H1 (cell line): ENCODE measurements around the gene MATN4. TPM values are rescaled to one million over a fixed set of nuclear protein-coding genes. Genes with fewer than 3 reads are reported as not detected.

Experiments used
- CTCF ChIA-PET: fragments of 300-600 bp; sonication (Branson Sonifier 250); formaldehyde crosslinking; loops from one replicate; lab custom pipeline; 2021; ENCODE audit not compliant: partially characterized antibody; lab: Charles Lee
- POLR2A ChIA-PET: fragments of 300-600 bp; sonication (Branson Sonifier 250); formaldehyde crosslinking; loops from one replicate; lab custom pipeline; 2021; ENCODE audit warnings: inconsistent platforms; ENCODE audit not compliant: partially characterized antibody; lab: Charles Lee
- DNase-seq, 2 experiments: peaks; one replicate each; pipeline versions ENCODE4 v3.0.0 to v3.0.0-alpha.2; 2010 to 2022; ENCODE audit warnings: low spot score in 2 of 2, low read depth in 1 of 2, mixed read lengths in 1 of 2
- FAIRE-seq: peaks from 2 replicates; lab custom pipeline; 2011; peaks lifted over from hg19 to GRCh38; lab: Jason Lieb, UNC
- H2AFZ ChIP-seq: 2 replicates; pipeline ENCODE4 v1.8.1; 2012; ENCODE audit warnings: low read length, inconsistent platforms
- H2AK5ac ChIP-seq: 2 replicates; pipeline ENCODE4 v1.6.1; 2013; ENCODE audit warnings: low read depth, low read length
- H2BK120ac ChIP-seq: replicated peaks from 2 replicates; pipeline ENCODE3; 2013; ENCODE audit warnings: low read depth, low read length, inconsistent platforms
- H2BK12ac ChIP-seq: 2 replicates; pipeline ENCODE4 v1.6.1; 2013; ENCODE audit warnings: low read depth, low read length
- H2BK15ac ChIP-seq: 2 replicates; pipeline ENCODE4 v1.6.1; 2013; ENCODE audit warnings: low read length
- H2BK20ac ChIP-seq: 2 replicates; pipeline ENCODE4 v1.6.1; 2013; ENCODE audit warnings: low read length
- H2BK5ac ChIP-seq: 2 replicates; pipeline ENCODE4 v1.6.1; 2013; ENCODE audit warnings: low read depth, low read length
- H3K14ac ChIP-seq: 2 replicates; pipeline ENCODE4 v1.6.1; 2013; ENCODE audit warnings: inconsistent platforms; ENCODE audit not compliant: insufficient read length
- H3K18ac ChIP-seq: 2 replicates; pipeline ENCODE4 v1.6.1; 2013; ENCODE audit warnings: low read length; ENCODE audit errors: extremely low read depth
- H3K23ac ChIP-seq: 2 replicates; pipeline ENCODE4 v1.6.1; 2013; ENCODE audit warnings: inconsistent platforms; ENCODE audit not compliant: insufficient read length
- H3K23me2 ChIP-seq: 2 replicates; pipeline ENCODE4 v1.6.1; 2013; ENCODE audit warnings: low read depth, low read length
- H3K27ac ChIP-seq: 2 replicates; pipeline ENCODE4 v1.6.1; 2011; ENCODE audit warnings: low read depth, low read length, inconsistent platforms
- H3K27me3 ChIP-seq, 4 experiments: replicated peaks in 1 of 4; 1 replicate in 1 of 4; 2 replicates in 3 of 4; pipeline versions ENCODE4 v1.6.1 to v1.8.1; 2011 to 2013; ENCODE audit warnings: low read length in 3 of 4, mild to moderate bottlenecking in 3 of 4, inconsistent platforms in 2 of 4, mixed read lengths in 2 of 4, moderate library complexity in 1 of 4; ENCODE audit not compliant: control insufficient read depth in 3 of 4, insufficient read depth in 3 of 4; ENCODE audit errors: extremely low read depth in 1 of 4
- H3K36me3 ChIP-seq, 4 experiments: 2 replicates each; pipeline versions ENCODE4 v1.6.1 to v1.8.1; 2011 to 2013; ENCODE audit warnings: mild to moderate bottlenecking in 4 of 4, low read length in 3 of 4, moderate library complexity in 2 of 4, control low read depth in 1 of 4, inconsistent platforms in 1 of 4; ENCODE audit not compliant: insufficient read depth in 4 of 4, control insufficient read depth in 2 of 4
- H3K4ac ChIP-seq: replicated peaks from 2 replicates; pipeline ENCODE3; 2013; ENCODE audit warnings: low read length, low read depth, mixed read lengths, inconsistent platforms; ENCODE audit not compliant: insufficient read length
- H3K4me1 ChIP-seq, 4 experiments: replicated peaks in 1 of 4; 1 replicate in 1 of 4; 2 replicates in 3 of 4; pipeline versions ENCODE4 v1.6.1 to v1.8.1; 2011 to 2013; ENCODE audit warnings: low read length in 3 of 4, inconsistent platforms in 2 of 4, mixed read lengths in 1 of 4; ENCODE audit not compliant: insufficient read depth in 4 of 4, control insufficient read depth in 3 of 4
- H3K4me2 ChIP-seq, 2 experiments: 2 replicates each; pipeline versions ENCODE4 v1.6.1 to v1.8.1; 2011 to 2013; ENCODE audit warnings: low read depth in 2 of 2, low read length in 2 of 2, control low read depth in 1 of 2, inconsistent platforms in 1 of 2, mild to moderate bottlenecking in 1 of 2; ENCODE audit not compliant: insufficient read depth in 1 of 2
- H3K4me3 ChIP-seq, 4 experiments: fragments of 200-600, 300-600 bp in 1 of 4; sonication (generic), shearing (Covaris generic), sonication (Bioruptor Twin) in 1 of 4; 2 replicates each; pipeline versions ENCODE4 v1.5.1 to v1.8.1; 2011 to 2016; ENCODE audit warnings: low read length in 4 of 4, low read depth in 3 of 4, control low read depth in 2 of 4, inconsistent platforms in 2 of 4, mild to moderate bottlenecking in 2 of 4, mixed read lengths in 1 of 4, moderate library complexity in 1 of 4; ENCODE audit not compliant: insufficient read depth in 2 of 4; ENCODE audit errors: extremely low read depth in 1 of 4
- H3K56ac ChIP-seq: replicated peaks from 2 replicates; pipeline ENCODE3; 2013; ENCODE audit warnings: low read depth, mild to moderate bottlenecking, mixed read lengths, low read length, inconsistent platforms; ENCODE audit not compliant: insufficient read length
- H3K79me1 ChIP-seq: 2 replicates; pipeline ENCODE4 v1.6.1; 2013; ENCODE audit warnings: low read depth, low read length, control low read depth
- H3K79me2 ChIP-seq, 2 experiments: 2 replicates each; pipeline versions ENCODE4 v1.6.1 to v1.8.1; 2012 to 2013; ENCODE audit warnings: low read length in 2 of 2, mild to moderate bottlenecking in 2 of 2, inconsistent platforms in 1 of 2; ENCODE audit not compliant: insufficient read depth in 2 of 2, control insufficient read depth in 1 of 2
- H3K9ac ChIP-seq, 4 experiments: replicated peaks in 1 of 4; 1 replicate in 1 of 4; 2 replicates in 3 of 4; pipeline versions ENCODE4 v1.6.1 to v1.8.1; 2011 to 2013; ENCODE audit warnings: low read depth in 3 of 4, low read length in 3 of 4, control low read depth in 2 of 4, mild to moderate bottlenecking in 2 of 4, moderate library complexity in 2 of 4, inconsistent platforms in 1 of 4; ENCODE audit errors: extremely low read depth in 1 of 4
- H3K9me3 ChIP-seq, 2 experiments: 2 replicates each; pipeline versions ENCODE4 v1.6.1 to v1.8.1; 2012 to 2013; ENCODE audit warnings: mild to moderate bottlenecking in 2 of 2, moderate library complexity in 2 of 2, control low read depth in 1 of 2, inconsistent platforms in 1 of 2, low read depth in 1 of 2, low read length in 1 of 2, mixed read lengths in 1 of 2; ENCODE audit not compliant: insufficient read depth in 2 of 2
- H4K20me1 ChIP-seq, 2 experiments: replicated peaks in 1 of 2; 2 replicates each; pipeline versions ENCODE3 to v1.8.1; 2011 to 2013; ENCODE audit warnings: inconsistent platforms in 2 of 2, low read length in 2 of 2, mild to moderate bottlenecking in 1 of 2; ENCODE audit not compliant: insufficient read depth in 2 of 2, control insufficient read depth in 1 of 2
- H4K5ac ChIP-seq: 2 replicates; pipeline ENCODE4 v1.6.1; 2013; ENCODE audit warnings: low read length, low read depth, mixed read lengths, inconsistent platforms; ENCODE audit not compliant: insufficient read length
- H4K8ac ChIP-seq: 2 replicates; pipeline ENCODE4 v1.8.0; 2013; ENCODE audit warnings: mild to moderate bottlenecking, moderate library complexity, low read length, inconsistent platforms; ENCODE audit not compliant: insufficient read depth; ENCODE audit errors: extremely low read depth
- H4K91ac ChIP-seq: replicated peaks from 2 replicates; pipeline ENCODE3; 2013; ENCODE audit warnings: low read length, mixed read lengths, inconsistent platforms; ENCODE audit not compliant: insufficient read length
- ASH2L ChIP-seq: fragments of 200-600, 300-600 bp; sonication (generic); IDR thresholded peaks from one replicate; pipeline ENCODE4 v1.7.1; 2017; ENCODE audit warnings: low read length
- SP1 ChIP-seq: IDR thresholded peaks from 2 replicates; pipeline ENCODE4 v1.6.1; 2011; ENCODE audit warnings: low read depth, low read length
- TBP ChIP-seq: IDR thresholded peaks from 2 replicates; pipeline ENCODE4 v1.6.1; 2011; ENCODE audit warnings: low read depth, low read length, improper control_type of control experiment
- WGBS, 2 experiments: shearing (Covaris generic) in 1 of 2; methylation state at CpG; one replicate each; pipeline versions ENCODE4 v1.1.6 to v1.1.7; 2013 to 2015; ENCODE audit warnings: low lambda C conversion rate in 2 of 2, mixed read lengths in 2 of 2, inconsistent platforms in 1 of 2, low coverage in 1 of 2, missing lambda C conversion rate in 1 of 2; ENCODE audit not compliant: insufficient replicate concordance in 2 of 2, insufficient coverage in 1 of 2, insufficient read length in 1 of 2; ENCODE audit errors: extremely low coverage in 1 of 2, missing lambda C conversion rate in 1 of 2; 5-methylcytosine and 5-hydroxymethylcytosine counted together
- polyA plus RNA-seq, 7 experiments: library from polyadenylated mRNA; depleted of rRNA in 3 of 7; stranded (reverse) in 5 of 7; unstranded in 2 of 7; fragments of >200 nt in 5 of 7; fragments of 200-250 nt in 2 of 7; gene quantifications; 1 replicate in 5 of 7; 2 replicates in 1 of 7; 4 replicates in 1 of 7; pipeline versions ENCODE4 v1.2.1 to v1.2.3, GENCODE V29; 2011 to 2013; ENCODE audit warnings: missing spikeins in 2 of 7, mixed read lengths in 2 of 7
- total RNA-seq: library from RNA; stranded (reverse); fragmentation: NEBNext Ultra II Directional; extraction: Animal tissue kit (Norgen Biotek cat#: 25700); gene quantifications from 2 replicates; pipeline ENCODE4 v1.2.1, GENCODE V29; 2021

Gene MATN4
- total and polyA plus RNA-seq, 2 of the 8 experiments (the other 6 are each of a cell fraction or from before 2014, with no cell fraction given): 2.1 to 4.4 TPM

- POLR2A ChIA-PET: interaction anchor here (0.8 to 2.9 kb wide), 3 partner anchors 10 to 22 kb away, joined by 4 to 11 read pairs (median 7); partner anchors contain the start of gene SDC4
- no peak overlapping the region for H4K8ac ChIP-seq
Observed at GRCh38 chr20:45325371-45325770, 17.3 kb upstream of the MATN4 start.

More at GRCh38 chr20:45325371-45325770, 17.3 kb upstream of the MATN4 start:
- Histone ChIP-seq H3K23ac (no peak overlapping the region), H3K27me3 (no peaks in the 10 kb centered on the region), H3K79me2 (no peaks in the 10 kb centered on the region), H2BK20ac (no peak overlapping the region), H3K4me2 (no peak overlapping the region), H3K27ac (no peak overlapping the region), H2AK5ac (no peak overlapping the region), H3K9ac (no peak overlapping the region), H3K9me3 (no peaks in the 10 kb centered on the region), H3K14ac (no peak overlapping the region), H2BK15ac (no peak overlapping the region), H3K79me1 (no peaks in the 10 kb centered on the region), H3K23me2 (no peaks in the 10 kb centered on the region), H3K4me1 (no peaks in the 10 kb centered on the region; a peak in 1 of 7 replicates), H4K91ac (no peak overlapping the region), H4K20me1 (peaks cover 1 to 4% of the 10 kb centered on the region in 2 experiments), H2AFZ (no peak overlapping the region), H2BK5ac (no peak overlapping the region), H3K36me3 (peaks cover 7 to 36% (median 28%) of the 10 kb centered on the region in 4 experiments), H2BK12ac (no peak overlapping the region), H2BK120ac (no peak overlapping the region), H3K56ac (no peak overlapping the region), H3K18ac (no peak overlapping the region), H3K4ac (no peak overlapping the region), H4K5ac (no peak overlapping the region), H3K4me3 (no peak overlapping the region)
- DNase-seq (no peak), FAIRE-seq (no peak)
- CTCF ChIA-PET: interaction anchor here (0.5 to 13.3 kb wide), 5 partner anchors 10 to 402 kb away, joined by 3 to 156 read pairs (median 9); partner anchors contain the start of gene TP53TG5
- TF ChIP-seq SP1 (no peak), ASH2L (no peak), TBP (no peak)
- WGBS, 2 experiments: 86% methylated on average over 5 of the region's 6 CpGs; no CpG with 5 or more reads in 1 of the 2 experiments
